CD14-positive monocyte (primary cell): Measurements from ENCODE around the gene IL1RL2. TPM values are rescaled to one million over a fixed set of nuclear protein-coding genes. Genes with fewer than 3 reads are reported as not detected.

ENCODE experiments used
- DNase-seq, 3 donors: peaks; one replicate each; pipeline ENCODE4 v3.0.0-alpha.2; 2011 to 2022
- H2AFZ ChIP-seq: 2 replicates; pipeline ENCODE4 v1.6.0; 2012; ENCODE audit warnings: mild to moderate bottlenecking, low read depth, low read length, inconsistent platforms; ENCODE audit not compliant: insufficient read depth, poor library complexity, severe bottlenecking
- H3K27ac ChIP-seq, 2 donors: 1 replicate in 1 of 2; 2 replicates in 1 of 2; pipeline ENCODE4 v1.5.1; 2012 to 2013; ENCODE audit warnings: low read length in 2 of 2, control low read depth in 1 of 2, inconsistent platforms in 1 of 2, low read depth in 1 of 2, mild to moderate bottlenecking in 1 of 2
- H3K27me3 ChIP-seq, 2 donors: one replicate each; pipeline versions ENCODE4 v1.6.0 to v1.6.1; 2011 to 2013; ENCODE audit warnings: low read length in 2 of 2; ENCODE audit not compliant: control insufficient read depth in 2 of 2, insufficient read depth in 2 of 2
- H3K36me3 ChIP-seq, 2 donors: replicated peaks in 1 of 2; 1 replicate in 1 of 2; 2 replicates in 1 of 2; pipeline versions ENCODE4 v1.5.1 to v1.6.1; 2012 to 2013; ENCODE audit warnings: low read length in 2 of 2, control low read depth in 1 of 2, inconsistent platforms in 1 of 2, mild to moderate bottlenecking in 1 of 2; ENCODE audit not compliant: insufficient read depth in 2 of 2, control insufficient read depth in 1 of 2
- H3K4me1 ChIP-seq, 2 donors: 1 replicate in 1 of 2; 2 replicates in 1 of 2; pipeline versions ENCODE4 v1.5.1 to v1.6.1; 2012 to 2013; ENCODE audit warnings: low read length in 2 of 2, control low read depth in 1 of 2, inconsistent platforms in 1 of 2, mild to moderate bottlenecking in 1 of 2, moderate library complexity in 1 of 2; ENCODE audit not compliant: insufficient read depth in 2 of 2, control insufficient read depth in 1 of 2
- H3K4me2 ChIP-seq: replicated peaks from 2 replicates; pipeline ENCODE3; 2012; ENCODE audit warnings: low read length, moderate library complexity, mild to moderate bottlenecking; ENCODE audit not compliant: poor library complexity, severe bottlenecking; ENCODE audit errors: extremely low read depth
- H3K4me3 ChIP-seq, 3 experiments: fragments of 200-600 bp in 1 of 3; sonication (generic) in 1 of 3; replicated peaks in 1 of 3; 1 replicate in 2 of 3; 2 replicates in 1 of 3; pipeline ENCODE4 v1.5.1; 2011 to 2013; ENCODE audit warnings: low read length in 3 of 3, mild to moderate bottlenecking in 3 of 3, control low read depth in 2 of 3, low read depth in 2 of 3, inconsistent platforms in 1 of 3, moderate library complexity in 1 of 3
- H3K79me2 ChIP-seq: 2 replicates; pipeline ENCODE4 v1.6.0; 2012; ENCODE audit warnings: mild to moderate bottlenecking, control low read depth, inconsistent platforms, low read length, moderate library complexity; ENCODE audit not compliant: insufficient read depth
- H3K9ac ChIP-seq: 2 replicates; pipeline ENCODE4 v1.6.0; 2017; ENCODE audit warnings: low read length, mild to moderate bottlenecking; ENCODE audit not compliant: insufficient read depth, poor library complexity, severe bottlenecking
- H3K9me3 ChIP-seq, 2 donors: replicated peaks in 1 of 2; 1 replicate in 1 of 2; 2 replicates in 1 of 2; pipeline versions ENCODE4 v1.5.1 to v1.6.1; 2012 to 2013; ENCODE audit warnings: low read length in 2 of 2, control low read depth in 1 of 2; ENCODE audit not compliant: control insufficient read depth in 1 of 2, insufficient read depth in 1 of 2
- H4K20me1 ChIP-seq: 2 replicates; pipeline ENCODE4 v1.6.0; 2012; ENCODE audit warnings: mild to moderate bottlenecking, low read length, control low read depth, moderate library complexity; ENCODE audit not compliant: insufficient read depth
- H3K27ac Mint-ChIP-seq, 7 donors: one replicate each; pipeline ENCODE4 v1.8.0; 2020; ENCODE audit warnings: mild to moderate bottlenecking in 7 of 7, mixed read lengths in 7 of 7, moderate library complexity in 6 of 7, inconsistent platforms in 2 of 7
- H3K27me3 Mint-ChIP-seq, 3 donors: one replicate each; pipeline ENCODE4 v1.8.0; 2021 to 2022; ENCODE audit warnings: low read depth in 3 of 3, mild to moderate bottlenecking in 3 of 3, mixed read lengths in 3 of 3, moderate library complexity in 3 of 3, inconsistent platforms in 1 of 3
- H3K36me3 Mint-ChIP-seq, 2 donors: one replicate each; pipeline ENCODE4 v1.8.0; 2020; ENCODE audit warnings: mixed read lengths in 2 of 2, inconsistent platforms in 1 of 2, mild to moderate bottlenecking in 1 of 2
- H3K4me1 Mint-ChIP-seq: one replicate; pipeline ENCODE4 v1.8.0; 2020; ENCODE audit warnings: mild to moderate bottlenecking, mixed read lengths
- H3K4me3 Mint-ChIP-seq, 2 donors: one replicate each; pipeline ENCODE4 v1.8.0; 2020; ENCODE audit warnings: mild to moderate bottlenecking in 2 of 2, mixed read lengths in 2 of 2, moderate library complexity in 1 of 2
- H3K9me3 Mint-ChIP-seq, 7 donors: one replicate each; pipeline ENCODE4 v1.8.0; 2020 to 2022; ENCODE audit warnings: mixed read lengths in 7 of 7, mild to moderate bottlenecking in 6 of 7, moderate library complexity in 6 of 7, inconsistent platforms in 2 of 7
- CTCF ChIP-seq: fragments of 200-600 bp; IDR thresholded peaks from one replicate; pipeline ENCODE4 v1.8.0; 2022; ENCODE audit warnings: antibody characterized with exemption, mild to moderate bottlenecking
- WGBS: methylation state at CpG from one replicate; pipeline ENCODE4 v1.1.5; 2013; ENCODE audit warnings: missing lambda C conversion rate; ENCODE audit not compliant: insufficient coverage; 5-methylcytosine and 5-hydroxymethylcytosine counted together
- intact Hi-C, 2 donors: fragments of 100-400 bp; cut with micrococcal nuclease; formaldehyde crosslinking; loops; one replicate each; pipeline versions ENCODE4 v1.15.0 to v1.15.1; 2023
- polyA plus RNA-seq, 3 donors: library from polyadenylated mRNA; depleted of rRNA in 1 of 3; unstranded in 2 of 3; stranded (reverse) in 1 of 3; fragments of 300-500 nt in 2 of 3; fragments of >200 nt in 1 of 3; fragmentation: Illumina TruSeq in 2 of 3; gene quantifications; 1 replicate in 2 of 3; 2 replicates in 1 of 3; pipeline ENCODE4 v1.2.3, GENCODE V29; 2012 to 2021

The IL1RL2 gene
- polyA plus RNA-seq, 3 donors: 0.07 to 1.5 TPM; not detected in 1

- Mint-ChIP-seq H3K27me3 (peaks cover 23 to 44% (median 26%) of the 10 kb centered on the region in 3 donors), H3K36me3 (peaks cover 18 to 19% of the 10 kb centered on the region in 2 donors), H3K4me3 (peak within 1 kb of the TSS; percentile 84 to 90), H3K4me1 (peaks cover 40% of the 10 kb centered on the region), H3K9me3 (peaks cover 20 to 41% (median 40%) of the 10 kb centered on the region in 7 donors), H3K27ac (peak within 1 kb of the TSS; percentile 30 to 85 (median 79))
- peaks cover 34 to 37% of the 10 kb centered on the region in 2 donors for H3K9me3 ChIP-seq
- peak; percentile 38 to 55 (median 49) for DNase-seq
- H2AFZ ChIP-seq: peak within 1 kb of the TSS; percentile 87
- H3K27ac ChIP-seq: no peak within 1 kb of the TSS
- TF ChIP-seq CTCF: no peak
- H3K9ac ChIP-seq: peak within 1 kb of the TSS; percentile 68
- peaks cover 30 to 33% of the 10 kb centered on the region in 2 donors for H3K4me1 ChIP-seq
- peak within 1 kb of the TSS; percentile 28 to 77 (median 49) for H3K4me3 ChIP-seq
- H4K20me1 ChIP-seq: no peaks in the 10 kb centered on the region
- H3K36me3 ChIP-seq: peaks cover 0 to 4% of the 10 kb centered on the region in 2 donors
- intact Hi-C loops: no loop called here
- 2% methylated on average over 60 of the region's 65 CpGs for WGBS
- H3K79me2 ChIP-seq: no peaks in the 10 kb centered on the region
- H3K4me2 ChIP-seq: peak within 1 kb of the TSS; percentile 84
- peaks cover 7 to 17% of the 10 kb centered on the region in 2 donors for H3K27me3 ChIP-seq
Measured at GRCh38 chr2:102141970-102142828, 44.6 kb upstream of the IL1RL2 start, which contains the start of gene IL1R1. IL1R1 (plus strand) TSS chr2:102142746; CDS start chr2:102157725, 14,979 bp downstream.

- H3K27me3 ChIP-seq: peaks cover 7 to 17% of the 10 kb centered on the region in 2 donors
- H3K9me3 Mint-ChIP-seq: peaks cover 24 to 48% (median 42%) of the 10 kb centered on the region in 7 donors
- 3% methylated on average over 40 of the region's 42 CpGs for WGBS
- H3K4me2 ChIP-seq: peak overlapping the region; percentile 84
- peaks cover 0 to 4% of the 10 kb centered on the region in 2 donors for H3K36me3 ChIP-seq
- H3K79me2 ChIP-seq: no peaks in the 10 kb centered on the region
- intact Hi-C loops: no loop called here
- DNase-seq: peak; percentile 53 to 68 (median 55)
- H3K27ac ChIP-seq: no peak overlapping the region
- H3K4me3 ChIP-seq: peak overlapping the region; percentile 28 to 77 (median 49)
- peak overlapping the region; percentile 19 to 85 (median 79) for H3K27ac Mint-ChIP-seq
- peaks cover 35% of the 10 kb centered on the region for H3K4me1 Mint-ChIP-seq
- H2AFZ ChIP-seq: peak overlapping the region; percentile 87
- H3K36me3 Mint-ChIP-seq: peaks cover 18 to 20% of the 10 kb centered on the region in 2 donors
- H3K9me3 ChIP-seq: peaks cover 41 to 42% of the 10 kb centered on the region in 2 donors
- peaks cover 24 to 46% (median 26%) of the 10 kb centered on the region in 3 donors for H3K27me3 Mint-ChIP-seq
- H3K4me3 Mint-ChIP-seq: peak overlapping the region; percentile 84 to 89
- H3K4me1 ChIP-seq: peaks cover 27 to 28% of the 10 kb centered on the region in 2 donors
- TF ChIP-seq CTCF: no peak
- no peaks in the 10 kb centered on the region for H4K20me1 ChIP-seq
- H3K9ac ChIP-seq: peak overlapping the region; percentile 68
Measured at GRCh38 chr2:102142829-102143449, 43.9 kb upstream of the IL1RL2 start.
